WTC11 (cell line): ENCODE data around the gene PITX1.

Experiments used
- FOXJ3 ChIP-seq: sonication (generic); formaldehyde crosslinking; IDR thresholded peaks from 2 replicates; pipeline ENCODE4 v1.9.0; 2021; ENCODE audit warnings: missing genetic modification reagents, mild to moderate bottlenecking, borderline replicate concordance
- GRHL2 ChIP-seq: fragments of 250-450 bp; sonication (Bioruptor Pico); IDR thresholded peaks from 2 replicates; pipeline ENCODE4 v1.8.0; 2022; ENCODE audit warnings: mild to moderate bottlenecking, moderate library complexity; ENCODE audit not compliant: insufficient replicate concordance, severe bottlenecking
- JUN ChIP-seq: sonication (generic); formaldehyde crosslinking; IDR thresholded peaks from 2 replicates; pipeline ENCODE4 v1.8.0; 2023; ENCODE audit warnings: mild to moderate bottlenecking, missing genetic modification reagents
- NR2C2 ChIP-seq: sonication (generic); formaldehyde crosslinking; IDR thresholded peaks from 2 replicates; pipeline ENCODE4 v1.8.0; 2022; ENCODE audit warnings: mild to moderate bottlenecking, missing genetic modification reagents
- TF ChIP-seq, protein P1 (sequence below): sonication (generic); formaldehyde crosslinking; IDR thresholded peaks from 2 replicates; pipeline ENCODE4 v1.8.0; 2022; ENCODE audit warnings: mild to moderate bottlenecking, missing genetic modification reagents
- TF ChIP-seq, protein P2 (sequence below): fragments of 250-450 bp; sonication (Bioruptor Pico); IDR thresholded peaks from 2 replicates; pipeline ENCODE4 v1.9.0; 2021; ENCODE audit warnings: mild to moderate bottlenecking, borderline replicate concordance
- TF ChIP-seq, protein P3 (sequence below): fragments of 200-600 bp; IDR thresholded peaks from 2 replicates; pipeline ENCODE4 v1.8.0; 2022; ENCODE audit warnings: antibody characterized with exemption
- TF ChIP-seq, protein P4 (sequence below): sonication (generic); formaldehyde crosslinking; IDR thresholded peaks from 2 replicates; pipeline ENCODE4 v1.8.1; 2022; ENCODE audit warnings: missing genetic modification reagents, borderline replicate concordance

DNA sequence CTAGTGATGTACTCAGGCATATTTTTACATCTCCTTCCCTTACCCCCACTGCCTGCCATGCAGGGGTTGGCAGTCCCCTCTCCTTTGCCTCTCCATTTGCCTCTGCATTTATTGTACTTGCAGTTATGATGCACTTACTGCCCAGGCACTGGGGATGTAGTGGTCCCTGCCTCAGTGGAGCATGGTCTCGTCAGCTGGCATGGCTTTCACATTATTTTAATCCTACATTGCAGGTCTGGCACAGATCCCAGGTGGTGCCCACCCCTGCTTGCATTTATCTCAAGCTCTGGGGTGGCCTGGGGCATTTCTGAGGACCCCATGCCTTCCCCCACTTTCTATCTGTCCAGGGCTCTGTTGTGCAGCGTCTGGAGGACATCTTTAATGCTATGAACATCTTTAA lies 23.2 kb upstream of the PITX1 start:
- TF ChIP-seq, protein P1, sequence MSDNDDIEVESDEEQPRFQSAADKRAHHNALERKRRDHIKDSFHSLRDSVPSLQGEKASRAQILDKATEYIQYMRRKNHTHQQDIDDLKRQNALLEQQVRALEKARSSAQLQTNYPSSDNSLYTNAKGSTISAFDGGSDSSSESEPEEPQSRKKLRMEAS: no peak
- TF ChIP-seq, protein P2, sequence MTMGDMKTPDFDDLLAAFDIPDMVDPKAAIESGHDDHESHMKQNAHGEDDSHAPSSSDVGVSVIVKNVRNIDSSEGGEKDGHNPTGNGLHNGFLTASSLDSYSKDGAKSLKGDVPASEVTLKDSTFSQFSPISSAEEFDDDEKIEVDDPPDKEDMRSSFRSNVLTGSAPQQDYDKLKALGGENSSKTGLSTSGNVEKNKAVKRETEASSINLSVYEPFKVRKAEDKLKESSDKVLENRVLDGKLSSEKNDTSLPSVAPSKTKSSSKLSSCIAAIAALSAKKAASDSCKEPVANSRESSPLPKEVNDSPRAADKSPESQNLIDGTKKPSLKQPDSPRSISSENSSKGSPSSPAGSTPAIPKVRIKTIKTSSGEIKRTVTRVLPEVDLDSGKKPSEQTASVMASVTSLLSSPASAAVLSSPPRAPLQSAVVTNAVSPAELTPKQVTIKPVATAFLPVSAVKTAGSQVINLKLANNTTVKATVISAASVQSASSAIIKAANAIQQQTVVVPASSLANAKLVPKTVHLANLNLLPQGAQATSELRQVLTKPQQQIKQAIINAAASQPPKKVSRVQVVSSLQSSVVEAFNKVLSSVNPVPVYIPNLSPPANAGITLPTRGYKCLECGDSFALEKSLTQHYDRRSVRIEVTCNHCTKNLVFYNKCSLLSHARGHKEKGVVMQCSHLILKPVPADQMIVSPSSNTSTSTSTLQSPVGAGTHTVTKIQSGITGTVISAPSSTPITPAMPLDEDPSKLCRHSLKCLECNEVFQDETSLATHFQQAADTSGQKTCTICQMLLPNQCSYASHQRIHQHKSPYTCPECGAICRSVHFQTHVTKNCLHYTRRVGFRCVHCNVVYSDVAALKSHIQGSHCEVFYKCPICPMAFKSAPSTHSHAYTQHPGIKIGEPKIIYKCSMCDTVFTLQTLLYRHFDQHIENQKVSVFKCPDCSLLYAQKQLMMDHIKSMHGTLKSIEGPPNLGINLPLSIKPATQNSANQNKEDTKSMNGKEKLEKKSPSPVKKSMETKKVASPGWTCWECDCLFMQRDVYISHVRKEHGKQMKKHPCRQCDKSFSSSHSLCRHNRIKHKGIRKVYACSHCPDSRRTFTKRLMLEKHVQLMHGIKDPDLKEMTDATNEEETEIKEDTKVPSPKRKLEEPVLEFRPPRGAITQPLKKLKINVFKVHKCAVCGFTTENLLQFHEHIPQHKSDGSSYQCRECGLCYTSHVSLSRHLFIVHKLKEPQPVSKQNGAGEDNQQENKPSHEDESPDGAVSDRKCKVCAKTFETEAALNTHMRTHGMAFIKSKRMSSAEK (CRISPR knock-in tag): no peak
- TF ChIP-seq, protein P3, sequence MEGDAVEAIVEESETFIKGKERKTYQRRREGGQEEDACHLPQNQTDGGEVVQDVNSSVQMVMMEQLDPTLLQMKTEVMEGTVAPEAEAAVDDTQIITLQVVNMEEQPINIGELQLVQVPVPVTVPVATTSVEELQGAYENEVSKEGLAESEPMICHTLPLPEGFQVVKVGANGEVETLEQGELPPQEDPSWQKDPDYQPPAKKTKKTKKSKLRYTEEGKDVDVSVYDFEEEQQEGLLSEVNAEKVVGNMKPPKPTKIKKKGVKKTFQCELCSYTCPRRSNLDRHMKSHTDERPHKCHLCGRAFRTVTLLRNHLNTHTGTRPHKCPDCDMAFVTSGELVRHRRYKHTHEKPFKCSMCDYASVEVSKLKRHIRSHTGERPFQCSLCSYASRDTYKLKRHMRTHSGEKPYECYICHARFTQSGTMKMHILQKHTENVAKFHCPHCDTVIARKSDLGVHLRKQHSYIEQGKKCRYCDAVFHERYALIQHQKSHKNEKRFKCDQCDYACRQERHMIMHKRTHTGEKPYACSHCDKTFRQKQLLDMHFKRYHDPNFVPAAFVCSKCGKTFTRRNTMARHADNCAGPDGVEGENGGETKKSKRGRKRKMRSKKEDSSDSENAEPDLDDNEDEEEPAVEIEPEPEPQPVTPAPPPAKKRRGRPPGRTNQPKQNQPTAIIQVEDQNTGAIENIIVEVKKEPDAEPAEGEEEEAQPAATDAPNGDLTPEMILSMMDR: no peak
- TF ChIP-seq FOXJ3 (CRISPR knock-in tag): no peak
- no peak for TF ChIP-seq JUN (CRISPR knock-in tag)
- no peak for TF ChIP-seq NR2C2 (CRISPR knock-in tag)
- TF ChIP-seq GRHL2 (CRISPR knock-in tag): no peak
- TF ChIP-seq, protein P4, sequence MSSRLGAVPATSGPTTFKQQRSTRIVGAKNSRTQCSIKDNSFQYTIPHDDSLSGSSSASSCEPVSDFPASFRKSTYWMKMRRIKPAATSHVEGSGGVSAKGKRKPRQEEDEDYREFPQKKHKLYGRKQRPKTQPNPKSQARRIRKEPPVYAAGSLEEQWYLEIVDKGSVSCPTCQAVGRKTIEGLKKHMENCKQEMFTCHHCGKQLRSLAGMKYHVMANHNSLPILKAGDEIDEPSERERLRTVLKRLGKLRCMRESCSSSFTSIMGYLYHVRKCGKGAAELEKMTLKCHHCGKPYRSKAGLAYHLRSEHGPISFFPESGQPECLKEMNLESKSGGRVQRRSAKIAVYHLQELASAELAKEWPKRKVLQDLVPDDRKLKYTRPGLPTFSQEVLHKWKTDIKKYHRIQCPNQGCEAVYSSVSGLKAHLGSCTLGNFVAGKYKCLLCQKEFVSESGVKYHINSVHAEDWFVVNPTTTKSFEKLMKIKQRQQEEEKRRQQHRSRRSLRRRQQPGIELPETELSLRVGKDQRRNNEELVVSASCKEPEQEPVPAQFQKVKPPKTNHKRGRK (CRISPR knock-in tag): no peak
